OCI-LY1 (cell line): ENCODE data around the gene OTOG.

Experiments
- EZH2 ChIP-seq: fragments of 200-600 bp; sonication (generic), shearing (Covaris generic); IDR thresholded peaks from 2 replicates; pipeline ENCODE4 v1.8.0; 2017; ENCODE audit warnings: borderline replicate concordance, mixed run types, mild to moderate bottlenecking, antibody characterized with exemption, low read length, moderate library complexity, mixed read lengths
- TF ChIP-seq, protein P1 (sequence below): fragments of 200-600 bp; sonication (generic), shearing (Covaris generic); IDR thresholded peaks from 2 replicates; pipeline ENCODE4 v1.5.1; 2017; ENCODE audit warnings: mild to moderate bottlenecking, antibody characterized with exemption, low read length, moderate library complexity, mixed read lengths

DNA sequence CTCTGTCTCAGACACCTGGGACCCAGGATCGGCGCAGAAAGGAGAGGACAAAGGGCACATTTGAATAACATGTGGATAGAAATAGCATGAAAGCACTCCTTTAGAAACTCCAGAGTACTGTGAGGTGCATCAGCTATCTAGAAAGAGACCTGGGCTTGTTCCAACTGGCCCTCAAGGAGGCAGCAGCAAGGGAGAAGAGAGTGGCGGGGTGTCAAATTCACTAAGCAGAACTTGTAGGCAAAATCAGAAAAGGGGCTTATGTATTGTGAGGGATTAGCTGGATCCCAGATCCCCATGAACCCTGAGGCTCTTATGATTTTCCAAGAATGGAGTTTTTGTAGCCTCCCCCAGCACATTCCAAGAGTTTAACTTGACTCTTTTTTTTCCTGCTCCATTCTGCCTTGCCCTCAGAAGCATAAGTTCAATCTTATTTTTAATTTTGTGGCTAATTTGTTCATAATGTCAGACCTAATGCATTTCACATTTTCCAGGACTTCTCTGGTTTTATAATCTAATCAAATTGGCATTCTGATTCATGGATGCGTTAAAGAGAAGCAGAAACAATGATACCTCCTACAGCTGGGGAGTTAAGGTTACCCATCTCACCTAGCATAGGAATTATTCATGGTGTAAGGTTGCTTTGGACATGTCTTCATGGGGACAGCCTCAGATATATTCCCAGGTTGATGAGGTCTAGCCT lies 36.4 kb upstream of the OTOG start:
- TF ChIP-seq, protein P1, sequence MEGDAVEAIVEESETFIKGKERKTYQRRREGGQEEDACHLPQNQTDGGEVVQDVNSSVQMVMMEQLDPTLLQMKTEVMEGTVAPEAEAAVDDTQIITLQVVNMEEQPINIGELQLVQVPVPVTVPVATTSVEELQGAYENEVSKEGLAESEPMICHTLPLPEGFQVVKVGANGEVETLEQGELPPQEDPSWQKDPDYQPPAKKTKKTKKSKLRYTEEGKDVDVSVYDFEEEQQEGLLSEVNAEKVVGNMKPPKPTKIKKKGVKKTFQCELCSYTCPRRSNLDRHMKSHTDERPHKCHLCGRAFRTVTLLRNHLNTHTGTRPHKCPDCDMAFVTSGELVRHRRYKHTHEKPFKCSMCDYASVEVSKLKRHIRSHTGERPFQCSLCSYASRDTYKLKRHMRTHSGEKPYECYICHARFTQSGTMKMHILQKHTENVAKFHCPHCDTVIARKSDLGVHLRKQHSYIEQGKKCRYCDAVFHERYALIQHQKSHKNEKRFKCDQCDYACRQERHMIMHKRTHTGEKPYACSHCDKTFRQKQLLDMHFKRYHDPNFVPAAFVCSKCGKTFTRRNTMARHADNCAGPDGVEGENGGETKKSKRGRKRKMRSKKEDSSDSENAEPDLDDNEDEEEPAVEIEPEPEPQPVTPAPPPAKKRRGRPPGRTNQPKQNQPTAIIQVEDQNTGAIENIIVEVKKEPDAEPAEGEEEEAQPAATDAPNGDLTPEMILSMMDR: no peak
- TF ChIP-seq EZH2: no peak
